Measurements from ENCODE around the gene NUDT5. TPM values are rescaled to one million over a fixed set of nuclear protein-coding genes. Genes with fewer than 3 reads are reported as not detected.

Gene NUDT5
- total RNA-seq, 1 experiment from 2014 or later, result 119 TPM

- TF ChIP-seq ZBTB43 (CRISPR knock-in tag; IDR thresholded peaks at IDR 0.05) (no peak), TP53 (CRISPR knock-in tag; IDR thresholded peaks at IDR 0.05) (no peak), ZBTB21 (CRISPR knock-in tag; IDR thresholded peaks at IDR 0.05; ENCODE audit: borderline replicate concordance) (no peak), GRHL2 (CRISPR knock-in tag; IDR thresholded peaks at IDR 0.05; ENCODE audit: insufficient replicate concordance, severe bottlenecking) (no peak)
These were observed 16.8 kb upstream of the NUDT5 start (continued) for GRCh38 chr10:12212454-12212853.

GRCh38 chr10:12208460-12208859, 12.8 kb upstream of the NUDT5 start:
- ChIA-PET POLR2A (no interaction called here), CTCF (interaction anchor here (0.6 kb wide), 1 partner anchor 1293 kb away, joined by 4 read pairs; no protein-coding TSS in a partner anchor)
- ATAC-seq (no peak), DNase-seq (ENCODE audit: low spot score) (no peak)
- Mint-ChIP-seq H3K27ac (no peak overlapping the region), H3K27me3 (ENCODE audit: low read depth) (no peaks in the 10 kb centered on the region), H3K4me1 (no peaks in the 10 kb centered on the region), H3K4me3 (no peak overlapping the region), H3K9me3 (peaks cover 12% of the 10 kb centered on the region), H3K36me3 (peaks cover 74% of the 10 kb centered on the region)
- TF ChIP-seq JUN (CRISPR knock-in tag; IDR thresholded peaks at IDR 0.05) (no peak), SMAD3 (CRISPR knock-in tag; IDR thresholded peaks at IDR 0.05; ENCODE audit: borderline replicate concordance) (no peak), ZNF512 (CRISPR knock-in tag; IDR thresholded peaks at IDR 0.05; ENCODE audit: borderline replicate concordance) (no peak), OVOL2 (CRISPR knock-in tag; IDR thresholded peaks at IDR 0.05; ENCODE audit: borderline replicate concordance) (no peak), ZBTB21 (CRISPR knock-in tag; IDR thresholded peaks at IDR 0.05; ENCODE audit: borderline replicate concordance) (no peak), ATF6 (CRISPR knock-in tag; IDR thresholded peaks at IDR 0.05) (no peak), ATF3 (CRISPR knock-in tag; conservative IDR thresholded peaks at IDR 0.05) (no peak), SP1 (CRISPR knock-in tag; conservative IDR thresholded peaks at IDR 0.05) (no peak), ZNF416 (CRISPR knock-in tag; IDR thresholded peaks at IDR 0.05) (no peak), ERG (CRISPR knock-in tag; IDR thresholded peaks at IDR 0.05) (no peak), ZNF121 (CRISPR knock-in tag; IDR thresholded peaks at IDR 0.05) (no peak), FOXP1 (CRISPR knock-in tag; IDR thresholded peaks at IDR 0.05; ENCODE audit: borderline replicate concordance) (no peak), CREM (CRISPR knock-in tag; IDR thresholded peaks at IDR 0.05) (no peak), E2F1 (CRISPR knock-in tag; IDR thresholded peaks at IDR 0.05) (no peak), MAX (CRISPR knock-in tag; IDR thresholded peaks at IDR 0.05) (no peak), NR3C1 (CRISPR knock-in tag; conservative IDR thresholded peaks at IDR 0.05; ENCODE audit: low read depth) (no peak), ZNF281 (CRISPR knock-in tag; IDR thresholded peaks at IDR 0.05) (no peak), ATF2 (CRISPR knock-in tag; IDR thresholded peaks at IDR 0.05; ENCODE audit: borderline replicate concordance, low read depth) (no peak)
